ENCODE data around the gene SPHK2.

- TF ChIP-seq POLR2AphosphoS5 (IDR thresholded peaks at IDR 0.05; ENCODE audit: low read depth, low read length), result no peak
- no peak for TF ChIP-seq POLR2A (IDR thresholded peaks at IDR 0.05; ENCODE audit: low read depth, low read length)
- TF ChIP-seq SPI1 (IDR thresholded peaks at IDR 0.05; ENCODE audit: low read depth, low read length), result no peak
- TF ChIP-seq POU2F2 (IDR thresholded peaks at IDR 0.05; ENCODE audit: low read depth, low read length), result no peak
- no peak for TF ChIP-seq TAF1 (IDR thresholded peaks at IDR 0.05; ENCODE audit: low read depth, low read length)
- no peak for TF ChIP-seq PAX5 (IDR thresholded peaks at IDR 0.05; ENCODE audit: insufficient read depth, low read length, severe bottlenecking)
Measured at GRCh38 chr19:48670699-48671445, 51.6 kb downstream of the SPHK2 start.
